Activated CD4-positive, alpha-beta T cell treated with anti-CD3 and anti-CD28 coated beads for 48 hours (primary cell): ENCODE results near the gene CTNNA3.

ENCODE experiments used
- DNase-seq: peaks from one replicate; pipeline ENCODE4 v3.0.0-alpha.2; 2020

CTNNA3 gene

DNA sequence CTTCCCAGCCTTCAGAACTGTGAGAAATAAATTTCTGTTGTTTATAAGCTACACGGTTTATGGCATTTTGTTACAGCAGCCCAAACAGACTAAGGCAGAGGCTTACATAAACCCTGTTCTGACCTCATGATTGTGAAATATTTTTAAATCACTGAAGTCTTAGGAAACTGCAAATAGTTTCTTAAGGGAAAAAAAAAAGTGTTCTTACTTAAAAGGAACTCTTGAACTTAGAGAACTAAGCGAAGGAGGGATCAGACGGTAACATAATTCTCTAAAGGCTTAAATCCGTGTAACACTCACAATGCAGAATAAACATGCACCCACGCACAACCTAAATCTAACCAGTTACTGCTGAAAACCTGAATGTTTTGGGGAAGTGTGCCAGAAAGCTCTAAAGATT is 1519.2 kb downstream of the CTNNA3 start:
- DNase-seq = no peak

DNA sequence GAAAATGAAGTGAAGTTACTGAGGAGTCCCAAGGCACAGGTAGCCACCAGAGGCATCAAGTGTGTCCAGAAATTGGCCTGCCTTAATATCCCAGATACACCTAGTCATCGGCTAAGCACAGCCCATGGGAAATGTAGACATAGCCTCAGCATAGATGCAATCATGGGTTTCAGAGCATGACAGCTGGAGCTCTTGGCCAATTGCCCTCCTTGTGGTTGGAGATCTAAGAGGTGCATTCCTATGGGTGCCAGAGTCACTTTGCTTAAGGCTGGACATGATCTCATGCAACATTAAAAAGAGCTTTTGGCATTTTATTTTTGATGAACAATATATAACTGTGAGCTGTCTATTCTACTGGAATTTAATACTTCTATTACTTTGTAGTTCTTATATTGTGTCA is 1528.2 kb downstream of the CTNNA3 start:
- no peak for DNase-seq

DNA sequence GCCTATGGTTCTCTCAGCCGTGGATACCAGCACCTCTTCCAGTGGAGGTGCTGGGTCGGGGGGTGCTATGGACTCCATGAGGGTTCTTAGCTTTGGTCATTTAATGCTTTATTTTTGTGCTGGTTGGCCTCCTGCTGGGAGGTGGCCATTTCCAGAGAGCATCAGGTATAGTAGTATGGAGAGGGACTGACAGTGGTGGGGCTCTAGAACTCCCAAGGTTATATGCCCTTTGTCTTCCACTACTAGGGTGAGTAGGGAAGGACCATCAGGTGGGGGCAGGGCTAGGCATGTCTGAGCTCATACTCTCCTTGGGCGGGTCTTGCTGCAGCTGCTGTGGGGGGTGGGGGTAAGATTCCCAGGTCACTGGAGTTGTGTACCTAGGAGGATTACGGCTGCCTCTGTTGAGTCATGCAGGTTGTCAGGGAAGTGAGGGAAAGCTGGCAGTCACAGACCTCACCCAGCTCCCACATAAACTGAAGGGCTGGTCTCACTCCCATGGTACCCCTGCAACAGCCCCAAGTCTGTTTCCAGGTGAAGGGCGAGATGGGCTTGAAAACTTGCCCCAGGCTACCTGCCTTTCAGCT is 1533.3 kb downstream of the CTNNA3 start:
- DNase-seq = no peak

DNA sequence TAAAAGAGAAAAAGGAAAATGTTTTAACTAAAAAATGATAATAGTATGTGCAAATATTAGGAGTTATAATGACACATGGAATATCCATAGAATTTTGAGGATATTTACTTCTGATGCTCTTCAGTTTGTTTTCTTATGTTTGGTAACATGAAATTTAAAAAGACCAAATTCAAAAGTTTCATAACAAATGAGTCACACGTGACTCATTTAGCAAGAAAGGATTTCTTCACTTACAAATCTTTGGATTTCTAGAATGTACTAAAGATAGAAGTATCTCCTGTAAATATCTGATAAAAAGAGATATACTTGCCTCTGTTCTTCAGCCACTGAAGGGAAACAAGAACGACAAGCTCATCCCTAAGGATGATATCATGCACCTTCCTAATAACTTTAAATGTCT is 1544.6 kb downstream of the CTNNA3 start:
- DNase-seq = no peak

DNA sequence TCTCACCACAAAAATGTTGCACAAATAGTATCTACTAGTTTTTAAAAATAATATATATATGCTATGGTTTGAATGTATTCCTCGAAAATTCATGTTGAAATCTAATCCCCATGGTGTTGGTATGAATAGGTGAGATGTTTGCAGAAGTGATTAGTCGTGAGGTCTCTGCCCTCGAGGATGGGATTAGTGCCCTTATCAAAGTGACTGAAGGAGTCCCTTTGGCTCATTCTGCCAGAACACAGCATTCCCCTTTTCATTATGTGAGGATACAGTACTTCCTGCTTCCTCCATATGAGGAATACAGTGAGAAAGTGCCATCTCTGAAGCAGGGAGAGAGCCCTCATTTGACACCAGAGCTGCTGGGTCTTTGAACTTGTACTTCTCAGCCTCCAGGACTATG is 1547.7 kb downstream of the CTNNA3 start:
- no peak for DNase-seq

DNA sequence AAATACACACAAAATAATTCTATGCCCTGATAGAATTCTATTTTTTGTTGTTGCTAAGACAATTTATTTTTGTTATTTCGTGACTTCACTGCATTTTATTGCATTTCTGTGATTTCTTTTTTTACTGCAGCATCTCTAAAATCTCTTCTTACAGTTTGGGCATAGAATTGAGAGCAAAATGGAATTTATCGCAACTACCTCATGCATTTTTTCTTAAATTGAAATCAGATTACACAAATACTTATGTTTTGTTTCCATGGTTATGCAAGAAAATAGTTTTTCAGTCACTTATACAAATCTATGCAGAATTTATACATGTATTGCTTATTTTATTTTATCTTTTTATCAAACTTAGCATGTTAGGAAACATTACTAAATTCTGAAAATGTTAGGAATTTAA is 1552.0 kb downstream of the CTNNA3 start:
- DNase-seq = no peak

DNA sequence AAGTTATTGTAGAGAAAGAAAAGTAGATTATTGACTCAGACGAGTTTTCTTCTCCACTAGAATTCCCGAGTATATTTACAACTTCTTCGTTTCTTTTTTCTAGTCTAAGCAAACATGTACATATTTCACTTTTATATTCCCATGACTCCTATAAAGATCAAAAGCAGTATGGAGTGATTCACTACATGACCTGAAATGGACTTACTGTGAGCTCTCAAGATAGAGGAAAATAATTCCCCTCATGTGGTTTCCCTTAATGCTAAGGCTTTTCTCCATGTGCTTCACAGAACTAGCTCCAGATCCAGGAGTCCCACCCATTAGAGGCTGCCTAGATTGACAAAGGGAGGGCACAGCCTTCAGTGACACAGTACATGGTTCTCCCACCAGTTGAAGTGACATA is 1593.2 kb downstream of the CTNNA3 start:
- no peak for DNase-seq

DNA sequence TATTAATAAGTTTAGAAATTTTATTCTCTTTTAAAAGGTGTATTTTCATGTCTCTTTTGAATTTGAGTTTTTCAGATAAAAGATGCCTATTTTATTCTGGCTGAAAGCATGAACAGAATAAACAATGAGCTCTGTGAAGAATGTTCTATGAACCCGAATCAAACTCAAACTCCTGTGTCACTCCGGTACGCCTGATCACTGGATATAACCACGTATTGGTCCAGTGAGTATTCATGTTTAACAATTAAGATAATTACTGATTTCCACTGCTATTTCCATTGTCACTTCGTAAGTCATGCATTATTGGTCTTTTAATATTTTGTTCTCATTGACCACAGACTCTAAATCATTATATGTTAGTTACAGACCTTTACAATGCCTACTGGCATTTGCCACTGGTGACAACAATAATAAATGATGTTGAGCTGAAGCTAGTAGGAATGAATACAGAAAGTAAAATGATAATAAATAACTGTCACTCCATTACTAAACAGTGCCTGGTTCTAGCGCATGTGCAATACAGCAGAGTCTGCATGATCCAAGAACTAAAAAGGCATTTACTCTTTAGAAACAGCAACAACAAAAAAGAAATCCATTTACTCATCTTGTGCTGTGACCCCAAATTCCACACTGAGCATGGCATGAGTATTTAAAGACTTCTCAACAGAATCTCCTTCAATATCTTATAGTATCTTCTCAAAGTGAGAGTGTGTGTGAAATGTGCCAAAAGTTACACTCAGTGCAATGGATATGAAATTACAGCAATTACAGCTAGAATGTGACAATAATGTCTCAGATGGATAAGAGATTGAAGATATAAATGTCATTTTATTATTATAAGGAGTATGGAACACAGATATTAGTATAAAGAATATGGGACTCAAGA is 1597.2 kb downstream of the CTNNA3 start:
- no peak for DNase-seq

DNA sequence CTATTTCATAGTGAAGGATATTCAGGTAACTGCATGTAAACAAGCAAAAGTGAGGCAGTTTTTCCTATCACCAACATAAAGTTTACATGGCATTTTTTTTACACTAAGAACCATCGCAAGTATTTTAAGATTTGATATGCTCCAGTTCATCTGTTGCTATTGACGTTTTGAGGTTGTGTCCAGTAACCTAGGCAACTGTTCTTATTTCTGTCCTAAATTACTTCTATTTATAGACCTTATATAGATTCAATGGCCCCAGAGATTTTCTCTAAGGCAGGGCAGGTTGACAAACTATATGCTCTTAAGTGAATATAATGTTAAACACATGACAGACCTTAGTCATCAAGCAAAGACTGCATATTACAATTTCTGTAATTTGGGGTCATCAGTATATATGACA is 1600.4 kb downstream of the CTNNA3 start:
- DNase-seq = no peak

DNA sequence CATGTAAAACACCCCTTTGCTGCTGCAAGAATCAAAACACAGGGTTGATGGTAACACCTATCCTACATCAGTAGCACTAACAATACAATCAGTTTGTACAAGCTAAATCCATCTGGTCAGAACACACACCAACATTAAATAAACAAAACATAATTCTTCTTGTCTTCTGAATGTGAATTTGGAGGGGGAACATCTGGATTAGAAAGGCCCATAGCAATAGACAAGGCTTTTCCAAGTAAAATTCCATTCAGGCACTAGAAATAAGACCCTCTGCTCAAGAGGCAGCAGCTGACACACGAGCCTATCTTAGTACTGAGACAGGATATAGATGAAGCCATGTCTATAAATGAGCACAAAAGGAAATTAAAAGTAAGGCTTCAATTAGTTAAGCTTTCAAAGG is 1610.1 kb downstream of the CTNNA3 start:
- DNase-seq = no peak

DNA sequence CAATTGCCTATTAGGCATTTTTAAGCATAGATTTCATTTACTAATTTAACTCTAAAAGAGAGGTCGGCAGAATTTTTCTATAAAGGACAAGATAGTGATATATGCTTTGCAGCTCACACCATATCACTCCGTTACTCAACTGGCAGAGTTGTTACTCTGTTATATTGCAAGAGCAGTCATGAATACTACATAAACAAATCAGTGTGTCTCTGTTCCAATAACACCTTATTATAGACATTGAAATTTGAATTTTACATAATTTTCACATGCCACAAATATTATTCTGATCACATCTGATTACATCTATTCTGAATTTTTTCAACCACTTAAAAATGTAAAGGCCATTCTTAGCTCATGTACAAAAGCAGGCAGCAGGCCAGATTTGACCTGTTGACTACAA is 1624.1 kb downstream of the CTNNA3 start:
- DNase-seq = no peak

DNA sequence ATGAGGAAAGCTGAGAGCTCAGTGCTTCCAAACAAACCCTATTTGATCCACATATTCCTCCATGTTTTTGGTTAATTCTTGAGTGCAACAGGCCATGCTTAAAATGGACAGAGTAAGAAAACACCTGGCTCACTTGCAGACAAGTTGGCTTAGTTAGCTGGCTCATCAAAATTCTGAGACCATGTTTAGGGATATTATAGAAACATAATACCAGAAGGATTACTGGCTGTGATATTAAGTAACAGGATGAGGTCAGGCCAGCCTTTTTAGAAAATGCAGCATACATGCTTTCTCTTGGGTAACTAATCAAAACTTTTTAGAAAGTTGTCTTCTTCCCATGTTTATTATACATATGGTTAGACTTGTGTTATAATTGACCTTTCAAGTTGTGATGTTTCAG is 1637.4 kb downstream of the CTNNA3 start:
- DNase-seq = no peak

DNA sequence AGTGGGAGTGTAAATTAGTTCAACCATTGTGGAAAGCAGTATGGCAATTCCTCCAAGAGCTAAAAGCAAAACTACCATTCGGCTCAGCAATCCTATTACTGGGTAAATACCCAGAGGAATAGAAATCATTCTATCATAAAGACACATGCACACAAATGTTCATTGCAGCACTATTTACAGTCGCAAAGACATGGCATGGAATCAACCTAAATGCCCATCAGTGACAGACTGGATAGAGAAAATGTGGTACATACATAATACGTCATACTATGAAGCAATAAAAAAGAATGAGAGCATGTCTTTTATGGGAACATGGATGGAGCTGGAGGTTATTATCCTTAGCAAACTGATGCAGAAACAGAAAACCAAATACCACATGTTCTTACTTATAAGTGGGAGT is 1646.7 kb downstream of the CTNNA3 start:
- DNase-seq = no peak

DNA sequence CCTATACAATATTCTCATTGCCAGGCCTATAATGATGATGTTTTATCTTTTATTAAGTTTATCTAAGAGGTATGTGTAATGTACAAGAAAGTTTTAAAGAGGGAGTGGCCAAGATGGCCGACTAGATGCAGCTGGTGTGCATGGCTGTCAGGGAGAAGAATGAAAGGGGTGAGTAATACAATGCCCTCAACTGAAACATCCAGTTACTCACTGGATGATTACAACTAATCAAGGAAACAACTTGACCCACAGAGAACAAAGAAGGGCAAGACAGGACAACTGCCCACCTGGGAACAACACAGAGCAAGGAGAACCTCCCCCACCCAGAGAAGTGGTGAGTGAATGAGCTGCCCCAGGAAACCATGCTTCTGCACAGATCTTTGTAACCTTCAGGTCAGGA is 1650.1 kb downstream of the CTNNA3 start:
- no peak for DNase-seq

DNA sequence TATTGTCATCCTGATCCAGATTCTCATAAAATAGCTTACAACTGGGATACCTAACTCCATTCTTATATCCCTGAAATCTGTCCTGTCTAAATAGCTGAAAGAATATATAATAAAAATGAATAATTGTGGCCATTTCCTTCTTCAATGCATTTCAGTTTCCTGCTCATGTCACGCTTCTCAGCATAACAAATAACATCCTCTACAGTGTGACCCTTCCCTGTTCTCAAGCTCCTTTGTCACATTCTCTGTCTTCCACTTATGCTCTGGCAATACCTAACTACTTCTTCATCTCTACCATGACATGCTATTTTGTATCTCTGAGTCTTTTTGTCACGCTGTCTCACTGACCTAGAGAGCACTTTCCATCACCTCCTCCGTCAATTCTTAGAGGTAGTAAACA is 1654.2 kb downstream of the CTNNA3 start:
- no peak for DNase-seq

DNA sequence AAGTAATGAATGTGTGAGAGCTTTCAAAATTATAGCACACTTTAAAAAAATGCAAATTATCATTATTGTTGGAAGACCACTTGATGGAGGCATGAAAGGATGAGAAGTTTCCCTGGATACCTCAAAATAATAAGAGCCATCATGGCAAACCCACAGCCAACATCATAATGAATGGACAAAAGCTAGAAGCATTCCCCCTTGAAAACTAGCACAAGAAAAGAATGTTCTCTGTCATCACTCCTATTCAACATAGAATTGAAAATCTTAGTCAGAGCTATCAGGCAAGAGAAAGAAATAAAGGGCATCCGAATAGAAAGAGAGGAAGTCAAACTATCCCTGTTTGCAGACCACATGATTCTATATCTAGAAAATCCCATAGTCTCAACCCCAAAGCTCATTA is 1657.4 kb downstream of the CTNNA3 start:
- no peak for DNase-seq

DNA sequence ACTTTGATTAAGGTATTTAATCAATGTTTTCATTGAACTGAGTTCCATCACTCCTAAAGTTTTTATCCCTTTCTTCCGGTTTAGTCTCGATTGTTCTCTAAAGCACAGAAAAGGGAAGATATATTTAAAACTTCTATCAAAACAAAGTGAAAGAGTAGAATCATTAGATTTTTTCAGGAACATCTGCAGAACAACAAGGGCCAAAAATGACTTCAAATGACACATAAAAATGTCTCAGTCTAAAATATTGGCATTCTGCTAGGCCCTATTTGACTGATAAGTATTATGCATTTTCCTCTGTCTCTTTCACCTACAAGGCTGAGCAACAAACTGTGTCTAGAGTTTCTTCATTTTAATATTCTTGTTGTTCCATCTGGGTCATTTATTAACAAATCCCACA is 1669.7 kb downstream of the CTNNA3 start:
- no peak for DNase-seq

DNA sequence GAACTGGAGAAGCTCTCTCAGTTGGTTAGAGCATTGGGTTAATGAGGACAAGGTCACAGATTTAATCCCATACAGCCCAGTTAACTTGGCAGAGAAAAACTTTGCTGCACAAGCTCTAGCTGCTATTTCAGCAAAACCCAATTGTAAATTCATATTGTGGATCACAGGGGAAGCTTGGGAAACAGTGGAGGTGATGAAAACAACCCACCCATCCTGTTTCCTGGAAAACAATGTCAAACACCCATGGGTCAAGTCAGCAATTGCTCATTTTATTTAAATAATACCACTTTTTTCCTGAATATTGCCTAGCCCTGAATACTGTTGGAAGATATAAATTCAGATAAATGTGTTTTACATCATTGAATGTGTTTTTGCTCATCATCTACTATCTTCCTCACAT is 1670.8 kb downstream of the CTNNA3 start:
- no peak for DNase-seq

DNA sequence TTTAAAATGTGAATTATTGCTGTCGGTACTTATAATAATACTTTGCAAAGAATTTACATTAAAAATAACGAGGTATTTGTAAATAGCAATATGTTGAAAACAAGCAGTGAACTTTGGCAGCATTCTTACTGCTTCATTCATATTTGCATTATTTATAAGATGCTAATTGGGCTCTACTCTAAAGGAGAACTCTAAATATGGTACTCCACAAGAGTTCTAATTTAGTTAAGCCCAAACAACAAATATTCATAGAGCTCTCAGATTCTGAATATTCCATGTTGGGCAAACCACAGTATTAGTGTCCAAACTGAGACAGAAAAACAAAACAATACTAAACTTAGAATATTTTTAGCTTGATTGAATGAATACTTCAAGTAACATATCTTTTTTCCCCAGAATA is 1674.6 kb downstream of the CTNNA3 start:
- no peak for DNase-seq

DNA sequence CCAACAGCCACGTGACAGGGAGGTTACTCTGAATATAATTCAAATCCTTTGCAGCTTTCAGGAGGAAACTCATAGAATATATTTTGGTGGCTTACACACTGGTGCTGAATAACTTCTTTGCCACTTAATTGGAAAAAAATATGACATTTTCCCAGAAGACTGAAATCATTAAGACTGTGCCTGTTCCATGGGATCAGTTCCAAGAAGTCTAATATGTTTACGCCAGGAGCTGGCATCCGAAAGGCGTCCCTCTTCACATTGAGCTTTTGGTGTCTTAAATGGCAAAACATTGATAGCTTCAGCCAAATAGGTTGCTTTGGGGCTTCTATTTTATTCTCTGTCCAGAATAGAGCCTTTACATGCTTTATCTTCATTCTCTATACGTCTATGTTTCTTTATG is 1687.8 kb downstream of the CTNNA3 start:
- DNase-seq = no peak

DNA sequence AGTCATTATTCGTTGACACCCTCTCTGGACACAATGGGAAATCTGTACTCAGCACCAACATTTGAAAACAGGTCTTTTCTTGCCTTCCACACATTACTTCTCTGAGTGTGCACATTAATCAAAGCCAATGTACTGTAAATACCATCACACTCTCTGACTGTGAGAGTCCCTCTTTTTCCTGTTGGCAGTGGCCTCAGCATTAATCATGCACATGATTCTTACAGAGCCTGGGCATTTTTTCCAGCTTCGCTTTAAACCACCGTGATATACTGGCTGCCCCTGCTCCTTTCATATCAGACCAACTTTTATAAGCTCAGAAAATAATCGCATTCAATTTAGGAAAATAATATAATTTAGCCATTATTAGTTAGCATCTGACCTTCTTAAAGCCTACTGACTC is 1689.6 kb downstream of the CTNNA3 start:
- no peak for DNase-seq

DNA sequence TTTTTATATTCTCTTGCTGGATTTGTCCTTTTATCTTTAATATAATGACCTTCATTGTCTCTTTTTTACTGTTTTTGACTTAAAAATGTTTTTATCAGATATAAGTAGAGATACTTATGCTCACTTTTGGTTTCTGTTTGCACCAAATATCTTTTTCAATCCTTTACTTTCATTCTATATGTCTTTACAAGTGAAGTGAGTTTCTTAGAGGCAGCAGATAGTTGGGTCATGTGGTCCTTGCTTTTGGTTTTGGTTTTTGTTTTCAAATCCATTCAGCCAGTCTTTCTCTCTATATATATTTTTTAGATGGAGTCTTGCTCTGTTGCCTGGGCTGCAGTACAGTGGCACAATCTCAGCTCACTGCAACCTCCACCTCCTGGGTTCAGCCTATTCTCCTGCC is 1702.5 kb downstream of the CTNNA3 start:
- DNase-seq = no peak

DNA sequence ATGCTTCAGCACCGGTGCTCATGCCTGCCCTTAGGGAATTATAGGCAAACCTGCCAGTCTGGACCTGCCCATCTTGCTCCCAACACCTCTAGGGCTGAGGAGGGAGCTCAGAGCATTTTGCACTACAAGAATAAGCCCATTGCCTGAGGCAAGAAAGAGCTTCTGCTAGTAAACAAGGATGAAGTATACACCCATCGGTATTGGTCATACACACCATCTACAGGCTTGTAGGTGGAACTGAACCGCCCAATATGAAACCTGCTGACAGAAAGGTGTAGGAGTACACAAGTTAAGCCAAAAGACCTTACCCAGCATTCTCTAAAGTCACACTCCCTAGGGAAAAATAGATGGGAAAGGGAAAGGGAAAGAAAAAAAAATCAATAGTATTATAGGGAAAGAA is 1727.1 kb downstream of the CTNNA3 start:
- DNase-seq = no peak

DNA sequence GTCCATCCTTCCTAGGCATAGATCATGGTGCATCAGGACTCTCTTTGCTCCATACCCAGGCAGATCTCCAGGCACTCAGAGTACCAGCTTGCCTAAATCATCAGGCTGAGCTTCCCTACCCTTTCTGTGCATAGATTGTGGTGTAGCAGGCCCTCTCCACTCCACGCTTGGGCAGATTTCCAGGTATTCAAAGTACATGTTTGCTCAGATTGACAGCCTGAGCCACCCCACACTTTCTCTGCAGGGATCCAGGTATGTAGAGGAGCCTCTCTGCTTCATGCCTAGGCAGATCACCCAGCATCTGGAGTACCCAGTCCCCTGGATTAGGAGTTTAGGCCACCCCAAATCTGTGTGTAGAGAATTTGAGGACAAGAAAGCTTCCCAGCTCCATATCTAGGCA is 1727.6 kb downstream of the CTNNA3 start:
- DNase-seq = no peak

DNA sequence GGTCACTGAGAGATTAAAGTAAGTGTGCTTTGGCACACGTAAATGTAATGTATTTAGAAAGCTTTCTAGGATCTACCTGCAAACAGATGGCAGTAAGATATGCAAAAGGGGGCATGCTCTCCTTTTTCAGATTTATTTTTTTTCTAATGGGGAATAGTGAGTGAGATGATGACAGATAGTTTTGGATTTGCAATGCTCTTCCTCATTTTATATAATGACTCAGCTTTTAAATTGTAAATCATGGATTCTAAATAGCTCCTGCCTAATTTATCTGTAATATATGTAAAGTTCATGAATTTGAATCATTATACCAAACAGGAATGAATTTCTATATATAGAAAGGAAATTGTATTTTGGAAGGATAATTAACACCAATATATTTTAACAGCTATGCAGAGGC is 1731.8 kb downstream of the CTNNA3 start:
- no peak for DNase-seq
